K562 (cell line): ENCODE measurements around the gene CALM3.

ENCODE experiments used
- CEBPB ChIP-seq: fragments of 450-650 bp; IDR thresholded peaks from 2 replicates; pipeline ENCODE4 v1.6.1; 2016; ENCODE audit warnings: missing genetic modification characterization, missing compliant biosample characterization
- CREB1 ChIP-seq, 2 experiments: sonication (generic) in 1 of 2; formaldehyde crosslinking in 1 of 2; IDR thresholded peaks; 2 replicates each; pipeline versions ENCODE4 v1.6.1 to v1.8.0; 2012 to 2022; ENCODE audit warnings: inconsistent platforms in 1 of 2, mild to moderate bottlenecking in 1 of 2, missing genetic modification reagents in 1 of 2, moderate library complexity in 1 of 2
- EZH2 ChIP-seq: IDR thresholded peaks from 2 replicates; pipeline ENCODE4 v1.6.1; 2012; ENCODE audit warnings: low read depth, mild to moderate bottlenecking, inconsistent platforms, low read length, borderline replicate concordance
- GABPA ChIP-seq: fragments of 200-800 bp; sonication (Bioruptor generic); conservative IDR thresholded peaks from 2 replicates; pipeline ENCODE4 v1.6.1; 2016; ENCODE audit warnings: low read depth, missing genetic modification characterization, missing compliant biosample characterization
- MCM7 ChIP-seq, 2 experiments: fragments of 450-650 bp; IDR thresholded peaks; 2 replicates each; pipeline ENCODE4 v1.6.1; 2016 to 2018
- MED1 ChIP-seq: sonication (generic); formaldehyde crosslinking; IDR thresholded peaks from 2 replicates; pipeline ENCODE4 v1.8.1; 2023; ENCODE audit warnings: missing genetic modification reagents, borderline replicate concordance
- NFIC ChIP-seq: fragments of 450-650 bp; IDR thresholded peaks from 2 replicates; pipeline ENCODE4 v1.6.1; 2017; ENCODE audit warnings: mild to moderate bottlenecking, inconsistent platforms
- POLR2A ChIP-seq: fragments of 450-650 bp; conservative IDR thresholded peaks from 2 replicates; pipeline ENCODE4 v1.6.1; 2016
- SNRNP70 ChIP-seq: fragments of 200-400 bp; formaldehyde crosslinking; optimal IDR thresholded peaks from 2 replicates; pipeline ENCODE3; 2017; ENCODE audit warnings: low read depth, low read length
- TF ChIP-seq, protein P1 (sequence below), 3 experiments: IDR thresholded peaks in 2 of 3; conservative IDR thresholded peaks in 1 of 3; 2 replicates each; pipeline ENCODE4 v1.5.1; 2011 to 2012; ENCODE audit warnings: low read length in 3 of 3, mild to moderate bottlenecking in 3 of 3, control low read depth in 2 of 3, improper control_type of control experiment in 1 of 3, inconsistent platforms in 1 of 3, low read depth in 1 of 3, mixed read lengths in 1 of 3, moderate library complexity in 1 of 3; ENCODE audit not compliant: insufficient read depth in 2 of 3
- TF ChIP-seq, protein P2 (sequence below): fragments of 250-450 bp; sonication (Bioruptor Pico); IDR thresholded peaks from 2 replicates; pipeline ENCODE4 v1.8.0; 2021; ENCODE audit warnings: moderate library complexity, mild to moderate bottlenecking, inconsistent platforms

DNA sequence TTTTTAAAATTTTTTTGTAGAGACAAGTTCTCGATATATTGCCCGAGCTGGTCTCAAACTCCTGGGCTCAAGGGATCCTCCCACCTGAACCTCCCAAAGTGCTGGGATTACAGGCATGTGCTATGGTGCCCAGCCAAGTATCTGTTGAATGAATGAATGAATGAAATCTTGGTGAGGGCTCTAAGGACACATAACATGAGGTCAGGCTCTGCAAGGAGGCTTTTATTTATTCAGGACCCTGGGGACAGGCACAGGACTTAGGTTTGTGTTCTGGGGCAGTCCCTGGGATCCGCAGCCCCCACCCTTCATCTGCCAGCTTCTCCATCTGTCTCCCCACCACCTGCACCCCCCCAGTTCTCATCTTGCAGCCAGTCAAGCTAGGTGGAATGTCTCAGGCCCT, 19.1 kb downstream of the CALM3 start:
- TF ChIP-seq, protein P1, sequence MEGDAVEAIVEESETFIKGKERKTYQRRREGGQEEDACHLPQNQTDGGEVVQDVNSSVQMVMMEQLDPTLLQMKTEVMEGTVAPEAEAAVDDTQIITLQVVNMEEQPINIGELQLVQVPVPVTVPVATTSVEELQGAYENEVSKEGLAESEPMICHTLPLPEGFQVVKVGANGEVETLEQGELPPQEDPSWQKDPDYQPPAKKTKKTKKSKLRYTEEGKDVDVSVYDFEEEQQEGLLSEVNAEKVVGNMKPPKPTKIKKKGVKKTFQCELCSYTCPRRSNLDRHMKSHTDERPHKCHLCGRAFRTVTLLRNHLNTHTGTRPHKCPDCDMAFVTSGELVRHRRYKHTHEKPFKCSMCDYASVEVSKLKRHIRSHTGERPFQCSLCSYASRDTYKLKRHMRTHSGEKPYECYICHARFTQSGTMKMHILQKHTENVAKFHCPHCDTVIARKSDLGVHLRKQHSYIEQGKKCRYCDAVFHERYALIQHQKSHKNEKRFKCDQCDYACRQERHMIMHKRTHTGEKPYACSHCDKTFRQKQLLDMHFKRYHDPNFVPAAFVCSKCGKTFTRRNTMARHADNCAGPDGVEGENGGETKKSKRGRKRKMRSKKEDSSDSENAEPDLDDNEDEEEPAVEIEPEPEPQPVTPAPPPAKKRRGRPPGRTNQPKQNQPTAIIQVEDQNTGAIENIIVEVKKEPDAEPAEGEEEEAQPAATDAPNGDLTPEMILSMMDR (IDR thresholded peaks at IDR 0.05 in 2 of 3, conservative IDR thresholded peaks at IDR 0.05 in 1 of 3; ENCODE audit: insufficient read depth in 2 of 3, low read depth in 1 of 3, low read length in 3 of 3) = no peak
- no peak for TF ChIP-seq MED1 (CRISPR knock-in tag)
- no peak for TF ChIP-seq CREB1 (IDR thresholded peaks at IDR 0.05)
- TF ChIP-seq CREB1 (CRISPR knock-in tag; IDR thresholded peaks at IDR 0.05) = no peak
- no peak for TF ChIP-seq SNRNP70
- TF ChIP-seq POLR2A = no peak
- TF ChIP-seq GABPA (tag) = no peak
- no peak for TF ChIP-seq MCM7 (IDR thresholded peaks at IDR 0.05)
- TF ChIP-seq NFIC = no peak
- no peak for TF ChIP-seq CEBPB (tag)
- no peak for TF ChIP-seq EZH2
- TF ChIP-seq, protein P2, sequence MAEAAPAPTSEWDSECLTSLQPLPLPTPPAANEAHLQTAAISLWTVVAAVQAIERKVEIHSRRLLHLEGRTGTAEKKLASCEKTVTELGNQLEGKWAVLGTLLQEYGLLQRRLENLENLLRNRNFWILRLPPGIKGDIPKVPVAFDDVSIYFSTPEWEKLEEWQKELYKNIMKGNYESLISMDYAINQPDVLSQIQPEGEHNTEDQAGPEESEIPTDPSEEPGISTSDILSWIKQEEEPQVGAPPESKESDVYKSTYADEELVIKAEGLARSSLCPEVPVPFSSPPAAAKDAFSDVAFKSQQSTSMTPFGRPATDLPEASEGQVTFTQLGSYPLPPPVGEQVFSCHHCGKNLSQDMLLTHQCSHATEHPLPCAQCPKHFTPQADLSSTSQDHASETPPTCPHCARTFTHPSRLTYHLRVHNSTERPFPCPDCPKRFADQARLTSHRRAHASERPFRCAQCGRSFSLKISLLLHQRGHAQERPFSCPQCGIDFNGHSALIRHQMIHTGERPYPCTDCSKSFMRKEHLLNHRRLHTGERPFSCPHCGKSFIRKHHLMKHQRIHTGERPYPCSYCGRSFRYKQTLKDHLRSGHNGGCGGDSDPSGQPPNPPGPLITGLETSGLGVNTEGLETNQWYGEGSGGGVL (CRISPR knock-in tag) = no peak
